SK-N-SH (cell line): ENCODE results near the gene TP53BP2.

ENCODE experiments used
- CTCF ChIP-seq: fragments of 200-600 bp; sonication (generic); IDR thresholded peaks from 2 replicates; pipeline ENCODE4 v1.6.1; 2017; ENCODE audit warnings: antibody characterized with exemption, mild to moderate bottlenecking, moderate library complexity
- MAX ChIP-seq: IDR thresholded peaks from 2 replicates; pipeline ENCODE4 v1.4.0; 2012; ENCODE audit warnings: low read depth
- PBX3 ChIP-seq: IDR thresholded peaks from 2 replicates; pipeline ENCODE4; 2012
- POLR2AphosphoS5 ChIP-seq: IDR thresholded peaks from 2 replicates; pipeline ENCODE4 v1.6.1; 2012; ENCODE audit warnings: low read depth, low read length
- SIN3A ChIP-seq: IDR thresholded peaks from 2 replicates; pipeline ENCODE4 v1.6.1; 2012; ENCODE audit warnings: low read depth, mild to moderate bottlenecking, low read length, moderate library complexity, borderline replicate concordance
- YY1 ChIP-seq: IDR thresholded peaks from 2 replicates; pipeline ENCODE4 v1.4.0; 2012; ENCODE audit warnings: low read depth, mild to moderate bottlenecking
- ZBTB33 ChIP-seq: IDR thresholded peaks from 2 replicates; pipeline ENCODE4 v1.4.0; 2012; ENCODE audit warnings: low read depth, borderline replicate concordance

GRCh38 chr1:223824712-223825111 lies 21.0 kb downstream of the TP53BP2 start:
- TF ChIP-seq CTCF (no peak), PBX3 (no peak), POLR2AphosphoS5 (no peak), YY1 (no peak), MAX (no peak), SIN3A (no peak), ZBTB33 (no peak)
